GM19455 (cell line): ENCODE results near the gene TNNI2.
"Not testable (repeated sequence)": the region's sequence is repeated elsewhere in the genome, so short reads cannot be mapped to it uniquely, and the experiment has no call there.

Experiments used
- ATAC-seq: cut with Tn5 transposase; IDR thresholded peaks from one replicate; pipeline ENCODE4 v1.9.1; 2021; ENCODE audit not compliant: unreplicated experiment

The TNNI2 gene

GRCh38 chr11:1838426-1839144 is at the start of gene TNNI2:
Gene TNNI2 (plus strand): TSS chr11:1838981. CDS start chr11:1839697, 716 bp downstream.
- no peak for ATAC-seq

GRCh38 chr11:1791912-1792311 is 46.9 kb upstream of the TNNI2 start:
- no peak for ATAC-seq

GRCh38 chr11:1792461-1792860 is 46.3 kb upstream of the TNNI2 start:
- no peak for ATAC-seq

- no peak for ATAC-seq
Measured at GRCh38 chr11:1793081-1793480, 45.7 kb upstream of the TNNI2 start.

- no peak for ATAC-seq
Measured at GRCh38 chr11:1796413-1797011, 42.3 kb upstream of the TNNI2 start.

GRCh38 chr11:1797391-1798125 is 41.2 kb upstream of the TNNI2 start:
- no peak for ATAC-seq

- no peak for ATAC-seq
Measured at GRCh38 chr11:1803246-1803645, 35.5 kb upstream of the TNNI2 start.

- not testable (repeated sequence) for ATAC-seq
Measured at GRCh38 chr11:1803835-1804519, 34.8 kb upstream of the TNNI2 start.

GRCh38 chr11:1805525-1805924 is 33.3 kb upstream of the TNNI2 start:
- ATAC-seq = no peak

- ATAC-seq = no peak
Measured at GRCh38 chr11:1807264-1807995, 31.4 kb upstream of the TNNI2 start.

GRCh38 chr11:1810761-1811160 is 28.0 kb upstream of the TNNI2 start:
- no peak for ATAC-seq

GRCh38 chr11:1812274-1812673 is 26.5 kb upstream of the TNNI2 start:
- no peak for ATAC-seq

- no peak for ATAC-seq
Measured at GRCh38 chr11:1812801-1813200, 26.0 kb upstream of the TNNI2 start.

GRCh38 chr11:1813356-1813755 is 25.4 kb upstream of the TNNI2 start:
- ATAC-seq = not testable (repeated sequence)

GRCh38 chr11:1814691-1815090 is 24.1 kb upstream of the TNNI2 start:
- ATAC-seq = no peak

GRCh38 chr11:1815311-1815710 is 23.5 kb upstream of the TNNI2 start:
- no peak for ATAC-seq

GRCh38 chr11:1815751-1816150 is 23.0 kb upstream of the TNNI2 start:
- ATAC-seq = no peak

GRCh38 chr11:1817000-1817399 is 21.8 kb upstream of the TNNI2 start:
- no peak for ATAC-seq

- no peak for ATAC-seq
Measured at GRCh38 chr11:1817511-1817910, 21.3 kb upstream of the TNNI2 start.

- ATAC-seq = no peak
Measured at GRCh38 chr11:1819074-1819473, 19.7 kb upstream of the TNNI2 start.
